ENCODE data around the gene FADS2.

FADS2 gene

GRCh38 chr11:61905801-61906521 lies 77.9 kb downstream of the FADS2 start:
- DNase-seq (ENCODE audit: insufficient read length, low spot score): no peak
- no peak for FAIRE-seq
- TF ChIP-seq POLR2A (IDR thresholded peaks at IDR 0.05; ENCODE audit: low read depth, low read length): no peak

- DNase-seq (ENCODE audit: insufficient read length, low spot score): no peak
- FAIRE-seq: no peak
- TF ChIP-seq POLR2A (IDR thresholded peaks at IDR 0.05; ENCODE audit: low read depth, low read length): no peak
These were observed 78.4 kb downstream of the FADS2 start for GRCh38 chr11:61906522-61906909.

- TF ChIP-seq POLR2A (IDR thresholded peaks at IDR 0.05; ENCODE audit: low read depth, low read length): no peak
- FAIRE-seq: no peak
- no peak for DNase-seq (ENCODE audit: insufficient read length, low spot score)
These were observed 79.2 kb downstream of the FADS2 start for GRCh38 chr11:61907282-61907681.

- no peak for DNase-seq (ENCODE audit: insufficient read length, low spot score)
- no peak for TF ChIP-seq POLR2A (IDR thresholded peaks at IDR 0.05; ENCODE audit: low read depth, low read length)
- FAIRE-seq: no peak
These were observed 80.0 kb downstream of the FADS2 start for GRCh38 chr11:61907871-61908729.

GRCh38 chr11:61908730-61909316 lies 80.7 kb downstream of the FADS2 start:
- no peak for DNase-seq (ENCODE audit: insufficient read length, low spot score)
- no peak for TF ChIP-seq POLR2A (IDR thresholded peaks at IDR 0.05; ENCODE audit: low read depth, low read length)
- no peak for FAIRE-seq

GRCh38 chr11:61910187-61911127 lies 82.4 kb downstream of the FADS2 start:
- DNase-seq (ENCODE audit: insufficient read length, low spot score) (no peak), FAIRE-seq (no peak)
- TF ChIP-seq POLR2A (IDR thresholded peaks at IDR 0.05; ENCODE audit: low read depth, low read length): no peak

GRCh38 chr11:61911128-61911700 lies 83.1 kb downstream of the FADS2 start:
- no peak for TF ChIP-seq POLR2A (IDR thresholded peaks at IDR 0.05; ENCODE audit: low read depth, low read length)
- no peak for DNase-seq (ENCODE audit: insufficient read length, low spot score)
- no peak for FAIRE-seq

GRCh38 chr11:61911701-61912529 lies 83.8 kb downstream of the FADS2 start:
- FAIRE-seq: no peak

GRCh38 chr11:61912530-61912898 lies 84.4 kb downstream of the FADS2 start:
- no peak for TF ChIP-seq POLR2A (IDR thresholded peaks at IDR 0.05; ENCODE audit: low read depth, low read length)
- FAIRE-seq (no peak), DNase-seq (ENCODE audit: insufficient read length, low spot score) (no peak)

More at GRCh38 chr11:61911701-61912529, 83.8 kb downstream of the FADS2 start:
- no peak for TF ChIP-seq POLR2A (IDR thresholded peaks at IDR 0.05; ENCODE audit: low read depth, low read length)
- no peak for DNase-seq (ENCODE audit: insufficient read length, low spot score)

- no peak for TF ChIP-seq POLR2A (IDR thresholded peaks at IDR 0.05; ENCODE audit: low read depth, low read length)
- no peak for FAIRE-seq
- DNase-seq (ENCODE audit: insufficient read length, low spot score): no peak
These were observed 85.0 kb downstream of the FADS2 start for GRCh38 chr11:61912991-61913698.

GRCh38 chr11:61913699-61914395 lies 85.7 kb downstream of the FADS2 start:
- DNase-seq (ENCODE audit: insufficient read length, low spot score): no peak
- no peak for TF ChIP-seq POLR2A (IDR thresholded peaks at IDR 0.05; ENCODE audit: low read depth, low read length)
- FAIRE-seq: no peak

All from H54 (cell line).